Measurements from ENCODE around the gene PYGO1.

DNA sequence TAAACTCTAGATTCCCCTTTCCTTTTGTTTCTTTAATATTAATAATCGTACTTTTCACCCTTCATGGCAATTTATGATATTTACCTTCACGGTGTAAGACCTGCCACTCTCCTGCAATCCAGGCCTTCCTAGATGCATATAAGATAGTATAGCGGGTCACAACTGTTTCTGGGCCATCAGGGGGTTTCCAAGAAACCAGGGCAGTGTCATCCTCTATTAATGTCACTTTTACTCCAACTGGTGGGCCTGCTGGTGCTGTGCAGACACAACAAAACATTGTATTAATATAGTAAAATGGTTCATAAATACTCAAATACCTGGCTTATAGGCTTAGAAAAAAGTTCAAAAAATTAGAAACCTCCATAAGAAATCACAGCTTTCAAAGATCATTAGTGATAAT lies 48.9 kb upstream of the PYGO1 start:
- no peak for TF ChIP-seq POLR2A (IDR thresholded peaks at IDR 0.05; ENCODE audit: extremely low read depth, insufficient read length)
- TF ChIP-seq, protein P1, sequence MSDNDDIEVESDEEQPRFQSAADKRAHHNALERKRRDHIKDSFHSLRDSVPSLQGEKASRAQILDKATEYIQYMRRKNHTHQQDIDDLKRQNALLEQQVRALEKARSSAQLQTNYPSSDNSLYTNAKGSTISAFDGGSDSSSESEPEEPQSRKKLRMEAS (IDR thresholded peaks at IDR 0.05; ENCODE audit: low read depth, low read length): no peak
